GM12878 (cell line): Measurements from ENCODE around the gene RUFY3. TPM values are rescaled to one million over a fixed set of nuclear protein-coding genes. Genes with fewer than 3 reads are reported as not detected.

Experiments
- ATAC-seq: fragments of 200-7000 bp; cut with Tn5 transposase; 3 replicates; pipeline ENCODE4 v1.9.1; 2020; ENCODE audit warnings: mild to moderate bottlenecking, moderate library complexity
- BruUV-seq: library from RNA; stranded (reverse); fragments of 400-500 nt; replicated peaks from 2 replicates; lab custom pipeline; 2021; lab: Mats Ljungman, UMichigan
- CTCF ChIA-PET: fragments of 300-600 bp; sonication (Branson Sonifier 250); formaldehyde crosslinking; extraction: SDS; loops from one replicate; lab custom pipeline; 2021; ENCODE audit warnings: inconsistent platforms; lab: Yijun Ruan, JAX
- POLR2A ChIA-PET: fragments of 350-600 bp; formaldehyde crosslinking; extraction: SDS; loops from one replicate; lab custom pipeline; 2021; ENCODE audit warnings: inconsistent platforms; lab: Charles Lee
- RAD21 ChIA-PET: fragments of 300-600 bp; sonication (Branson Sonifier 250); formaldehyde crosslinking; loops from one replicate; lab custom pipeline; 2023; ENCODE audit warnings: antibody characterized with exemption; ENCODE audit not compliant: unreplicated experiment; lab: Charles Lee
- SMC1A ChIA-PET: fragments of 300-600 bp; sonication (Branson Sonifier 250); formaldehyde crosslinking; loops from one replicate; lab custom pipeline; 2023; ENCODE audit not compliant: unreplicated experiment, uncharacterized antibody; lab: Charles Lee
- DNase-seq: peaks from one replicate; pipeline ENCODE4 v3.0.0-alpha.2; 2011; ENCODE audit warnings: low read depth, low spot score
- FAIRE-seq: peaks from 3 replicates; lab custom pipeline; 2011; peaks lifted over from hg19 to GRCh38; lab: Jason Lieb, UNC
- H2AFZ ChIP-seq: 2 replicates; pipeline ENCODE4 v1.6.0; 2011; ENCODE audit warnings: low read depth, low read length, control low read depth; ENCODE audit not compliant: control insufficient read depth
- H3K27ac ChIP-seq: 2 replicates; pipeline ENCODE4 v1.5.1; 2011; ENCODE audit warnings: control low read depth; ENCODE audit not compliant: control insufficient read depth, insufficient read depth
- H3K27me3 ChIP-seq, 2 experiments: replicated peaks in 1 of 2; 2 replicates each; pipeline versions ENCODE4 v1.6.0 to v1.6.1; 2011; ENCODE audit warnings: low read length in 1 of 2; ENCODE audit not compliant: control insufficient read depth in 2 of 2, insufficient read depth in 2 of 2
- H3K36me3 ChIP-seq, 2 experiments: 2 replicates each; pipeline ENCODE4 v1.5.1; 2011; ENCODE audit warnings: low read length in 1 of 2; ENCODE audit not compliant: control insufficient read depth in 2 of 2, insufficient read depth in 2 of 2
- H3K4me1 ChIP-seq: 2 replicates; pipeline ENCODE4 v1.6.1; 2011; ENCODE audit warnings: mild to moderate bottlenecking, low read length, moderate library complexity, mixed read lengths; ENCODE audit not compliant: control insufficient read depth, insufficient read depth
- H3K4me2 ChIP-seq: 2 replicates; pipeline ENCODE4 v1.6.0; 2011; ENCODE audit warnings: control low read depth; ENCODE audit not compliant: control insufficient read depth, insufficient read depth
- H3K4me3 ChIP-seq: fragments of 200-600 bp; sonication (generic); 2 replicates; pipeline ENCODE4 v1.5.1; 2016
- H3K79me2 ChIP-seq: 2 replicates; pipeline ENCODE4 v1.6.0; 2011; ENCODE audit warnings: low read length; ENCODE audit not compliant: control insufficient read depth, insufficient read depth
- H3K9ac ChIP-seq: 2 replicates; pipeline ENCODE4 v1.8.0; 2011; ENCODE audit warnings: low read length, control low read depth, mixed read lengths; ENCODE audit not compliant: control insufficient read depth, insufficient read depth
- H3K9me3 ChIP-seq: replicated peaks from 3 replicates; pipeline ENCODE4 v1.5.1; 2011; ENCODE audit warnings: mild to moderate bottlenecking, low read length; ENCODE audit not compliant: control insufficient read depth, insufficient read depth
- H4K20me1 ChIP-seq: 2 replicates; pipeline ENCODE4 v1.6.0; 2011; ENCODE audit not compliant: control insufficient read depth, insufficient read depth
- BACH1 ChIP-seq: fragments of 450-650 bp; IDR thresholded peaks from 2 replicates; pipeline ENCODE4 v1.6.1; 2017; ENCODE audit warnings: mild to moderate bottlenecking, borderline replicate concordance
- BCLAF1 ChIP-seq: fragments of 450-650 bp; IDR thresholded peaks from 2 replicates; pipeline ENCODE4 v1.6.1; 2017; ENCODE audit warnings: antibody characterized with exemption, mild to moderate bottlenecking, moderate library complexity
- CHD1 ChIP-seq: IDR thresholded peaks from 2 replicates; pipeline ENCODE4 v1.6.1; 2012; ENCODE audit warnings: low read depth, low read length, improper control_type of control experiment
- DPF2 ChIP-seq: fragments of 450-650 bp; IDR thresholded peaks from 2 replicates; pipeline ENCODE4 v1.6.1; 2017; ENCODE audit warnings: mild to moderate bottlenecking
- EED ChIP-seq: sonication (generic); IDR thresholded peaks from 2 replicates; pipeline ENCODE4 v1.6.1; 2016; ENCODE audit warnings: antibody characterized with exemption, low read depth
- EGR1 ChIP-seq, 2 experiments: IDR thresholded peaks; 1 replicate in 1 of 2; 2 replicates in 1 of 2; pipeline ENCODE4 v1.6.1; 2011 to 2012; ENCODE audit warnings: low read depth in 2 of 2, low read length in 2 of 2, borderline replicate concordance in 1 of 2, mild to moderate bottlenecking in 1 of 2, moderate library complexity in 1 of 2
- HDGF ChIP-seq: fragments of 450-650 bp; IDR thresholded peaks from 2 replicates; pipeline ENCODE4 v1.6.1; 2016; ENCODE audit warnings: antibody characterized with exemption
- IKZF2 ChIP-seq, 2 experiments: fragments of 450-650 bp; IDR thresholded peaks; 2 replicates each; pipeline ENCODE4 v1.6.1; 2017; ENCODE audit warnings: mild to moderate bottlenecking in 2 of 2, moderate library complexity in 2 of 2
- MLLT1 ChIP-seq: fragments of 450-650 bp; IDR thresholded peaks from 2 replicates; pipeline ENCODE4 v1.6.1; 2016; ENCODE audit warnings: mild to moderate bottlenecking
- NBN ChIP-seq: fragments of 450-650 bp; IDR thresholded peaks from 2 replicates; pipeline ENCODE4 v1.6.1; 2016
- POLR2A ChIP-seq: IDR thresholded peaks from 2 replicates; pipeline ENCODE4 v1.6.1; 2011; ENCODE audit warnings: low read depth, mild to moderate bottlenecking, low read length
- POLR2AphosphoS5 ChIP-seq: IDR thresholded peaks from 2 replicates; pipeline ENCODE4 v1.6.1; 2011; ENCODE audit warnings: mild to moderate bottlenecking, low read length, inconsistent platforms
- RB1 ChIP-seq: fragments of 450-650 bp; formaldehyde crosslinking; IDR thresholded peaks from 2 replicates; pipeline ENCODE4 v1.6.1; 2017; ENCODE audit warnings: mild to moderate bottlenecking, borderline replicate concordance
- RELB ChIP-seq: fragments of 450-650 bp; IDR thresholded peaks from 2 replicates; pipeline ENCODE4 v1.6.1; 2017; ENCODE audit warnings: low read depth, mild to moderate bottlenecking, moderate library complexity
- SIN3A ChIP-seq: IDR thresholded peaks from 2 replicates; pipeline ENCODE4 v1.6.1; 2012; ENCODE audit warnings: low read depth, low read length, improper control_type of control experiment
- SP1 ChIP-seq: IDR thresholded peaks from one replicate; pipeline ENCODE4 v1.6.1; 2011; ENCODE audit warnings: low read depth, low read length
- TARDBP ChIP-seq: IDR thresholded peaks from 2 replicates; pipeline ENCODE4 v1.6.1; 2016; ENCODE audit warnings: borderline replicate concordance
- WGBS: methylation state at CpG from one replicate; pipeline ENCODE4 v1.1.6; 2016; ENCODE audit warnings: low lambda C conversion rate; ENCODE audit not compliant: insufficient replicate concordance, insufficient coverage; ENCODE audit errors: missing lambda C conversion rate; 5-methylcytosine and 5-hydroxymethylcytosine counted together
- in situ Hi-C: fragments of 300-500 bp; cut with MboI; formaldehyde crosslinking; loops from 9 replicates; pipeline ENCODE4 v1.14.3; 2018; ENCODE audit warnings: mixed read lengths
- intact Hi-C: fragments of 100-400 bp; cut with micrococcal nuclease; formaldehyde crosslinking; loops from one replicate; pipeline ENCODE4 v1.14.2; 2022; ENCODE audit not compliant: unreplicated experiment
- polyA plus RNA-seq, 11 experiments: library from polyadenylated mRNA; depleted of rRNA in 4 of 11; unstranded in 6 of 11; stranded (reverse) in 5 of 11; fragments of >200 nt; fragmentation: Nextera tagmentation in 4 of 11; fragmentation: Illumina TruSeq in 1 of 11; extraction: Ambion mirVana in 4 of 11; extraction: Trizol in 1 of 11; gene quantifications; 1 replicate in 1 of 11; 2 replicates in 10 of 11; pipeline versions ENCODE4 v1.2.1 to v1.2.3, GENCODE V29; 2011 to 2016; ENCODE audit warnings: inconsistent platforms in 2 of 11, missing spikeins in 2 of 11, low read depth in 1 of 11
- total RNA-seq, 4 experiments: library from RNA; depleted of rRNA in 3 of 4; stranded (reverse); fragments of >200 nt in 3 of 4; fragmentation: Illumina TruSeq in 1 of 4; extraction: Trizol in 1 of 4; gene quantifications; 2 replicates each; pipeline versions ENCODE4 v1.2.1 to v1.2.3, GENCODE V29; 2013 to 2021

RUFY3 gene
- total and polyA plus RNA-seq, 10 of the 15 experiments (the other 5 are each of a cell fraction or from before 2014, with no cell fraction given), result 5.1 to 28.3 (median 13.1) TPM

GRCh38 chr4:70838666-70839588 is 117.2 kb downstream of the RUFY3 start:
- in situ Hi-C loops (no loop called here), intact Hi-C loops (loop anchor here (2.0 to 10.0 kb wide), 7 partner anchors 88 to 1276 kb away; partner anchors contain the start of genes DCK and UTP3)
- no peak for DNase-seq
- no TSS peak for BruUV-seq
- Histone ChIP-seq H3K27ac (peak overlapping the region; percentile 85), H3K4me2 (peak overlapping the region; percentile 87), H3K4me3 (peak overlapping the region; percentile 85), H3K79me2 (peaks cover 46% of the 10 kb centered on the region), H3K9ac (peak overlapping the region; percentile 90), H4K20me1 (no peaks in the 10 kb centered on the region), H2AFZ (peak overlapping the region; percentile 80), H3K4me1 (peaks cover 6% of the 10 kb centered on the region), H3K27me3 (no peaks in the 10 kb centered on the region), H3K9me3 (no peaks in the 10 kb centered on the region), H3K36me3 (peaks cover 0 to 9% of the 10 kb centered on the region in 2 experiments; a peak in 1 of 4 replicates)
- ATAC-seq, result peak; percentile 69
- SMC1A ChIA-PET, result interaction anchor here (0.6 to 4.3 kb wide), 21 partner anchors 19 to 171 kb away, joined by 3 to 24 read pairs (median 3); partner anchors contain the start of genes DCK and MOB1B
- RAD21 ChIA-PET, result interaction anchor here (0.6 to 3.3 kb wide), 16 partner anchors 11 to 170 kb away, joined by 3 to 21 read pairs (median 4); partner anchors contain the start of gene MOB1B
- CTCF ChIA-PET, result interaction anchor here (0.6 to 2.1 kb wide), 8 partner anchors 15 to 171 kb away, joined by 3 to 8 read pairs (median 4); partner anchors contain the start of gene MOB1B
- no peak for FAIRE-seq
- under 1% methylated on average over 54 of the region's 80 CpGs for WGBS
- POLR2A ChIA-PET, result interaction anchor here (0.5 to 2.5 kb wide), 15 partner anchors 10 to 182 kb away, joined by 3 to 16 read pairs (median 4); partner anchors contain the start of genes DCK and MOB1B
- TF ChIP-seq POLR2A, result peak; percentile 75
- peak; percentile 58; the same call in 1 of the 2 replicates for TF ChIP-seq MLLT1
- peak; percentile 53; the same call in 1 of the 2 replicates for TF ChIP-seq SIN3A
- TF ChIP-seq CHD1, result 0 out of 2 replicates have a peak, but pooled peaks have one; percentile 70
- peak; percentile 40 to 44; a peak in 2 of 4 replicates for TF ChIP-seq IKZF2 (IDR thresholded peaks at IDR 0.05)
- no peak for TF ChIP-seq SP1
- no peak; the same call in 1 of the 2 replicates for TF ChIP-seq DPF2
- peak; percentile 45 for TF ChIP-seq EED
- TF ChIP-seq RB1, result peak; percentile 49; the same call in 1 of the 2 replicates
- 0 out of 2 replicates have a peak, but pooled peaks have one; percentile 4 for TF ChIP-seq TARDBP
- TF ChIP-seq EGR1 (IDR thresholded peaks at IDR 0.05; ENCODE audit: borderline replicate concordance in 1 of 2, low read depth in 2 of 2, low read length in 2 of 2), result peak in 1 of 2 experiments; percentile 75; a peak in 2 of 3 replicates
- no peak; the same call in 1 of the 2 replicates for TF ChIP-seq BACH1
- TF ChIP-seq HDGF, result peak; percentile 63
- 0 out of 2 replicates have a peak, but pooled peaks have one; percentile 26 for TF ChIP-seq BCLAF1
- TF ChIP-seq POLR2AphosphoS5, result peak; percentile 36; the same call in 1 of the 2 replicates
- TF ChIP-seq NBN, result peak; percentile 76; the same call in 1 of the 2 replicates
- peak; percentile 54 for TF ChIP-seq RELB
